ENCODE data around the gene GSTP1. TPM values are rescaled to one million over a fixed set of nuclear protein-coding genes. Genes with fewer than 3 reads are reported as not detected.

GSTP1 gene
- 1,067 TPM for polyA plus RNA-seq (2012; ENCODE audit: insufficient read depth, insufficient read length, low read depth)

- DNase-seq: peak; percentile 97
- Histone ChIP-seq H3K4me1 (peaks cover 6% of the 10 kb centered on the region; the same call in 1 of the 2 replicates), H3K27me3 (no peaks in the 10 kb centered on the region), H3K9me3 (no peaks in the 10 kb centered on the region), H3K4me3 (ENCODE audit: low read depth, low read length) (peak within 1 kb of the TSS; percentile 89), H3K36me3 (peaks cover 22% of the 10 kb centered on the region)
- TF ChIP-seq CTCF (IDR thresholded peaks at IDR 0.05; ENCODE audit: low read depth, low read length): peak; percentile 52
Observed at GRCh38 chr11:67583247-67584204, at the start of gene GSTP1. GSTP1 (plus strand) TSS chr11:67583812; CDS start chr11:67583844, 32 bp downstream.

- DNase-seq: no peak
- Histone ChIP-seq H3K9me3 (no peaks in the 10 kb centered on the region), H3K27me3 (no peaks in the 10 kb centered on the region), H3K36me3 (no peaks in the 10 kb centered on the region), H3K4me1 (no peaks in the 10 kb centered on the region), H3K4me3 (ENCODE audit: low read depth, low read length) (no peak overlapping the region)
- no peak for TF ChIP-seq CTCF (IDR thresholded peaks at IDR 0.05; ENCODE audit: low read depth, low read length)
Observed at GRCh38 chr11:67534070-67534679, 49.4 kb upstream of the GSTP1 start.

GRCh38 chr11:67535561-67535960 is 48.1 kb upstream of the GSTP1 start:
- Histone ChIP-seq H3K4me1 (no peaks in the 10 kb centered on the region), H3K36me3 (no peaks in the 10 kb centered on the region), H3K4me3 (ENCODE audit: low read depth, low read length) (no peak overlapping the region), H3K27me3 (no peaks in the 10 kb centered on the region), H3K9me3 (no peaks in the 10 kb centered on the region; the same call in 1 of the 2 replicates)
- TF ChIP-seq CTCF (IDR thresholded peaks at IDR 0.05; ENCODE audit: low read depth, low read length): no peak
- DNase-seq: no peak

GRCh38 chr11:67538306-67538705 is 45.3 kb upstream of the GSTP1 start:
- H3K27me3 ChIP-seq: no peaks in the 10 kb centered on the region
- no peak overlapping the region for H3K4me3 ChIP-seq (ENCODE audit: low read depth, low read length)
- no peak for TF ChIP-seq CTCF (IDR thresholded peaks at IDR 0.05; ENCODE audit: low read depth, low read length)
- no peak for DNase-seq
- no peaks in the 10 kb centered on the region; the same call in 1 of the 2 replicates for H3K9me3 ChIP-seq
- H3K4me1 ChIP-seq: no peaks in the 10 kb centered on the region
- no peaks in the 10 kb centered on the region for H3K36me3 ChIP-seq

- no peak for DNase-seq
- H3K4me1 ChIP-seq: no peaks in the 10 kb centered on the region
- TF ChIP-seq CTCF (IDR thresholded peaks at IDR 0.05; ENCODE audit: low read depth, low read length): no peak
- no peaks in the 10 kb centered on the region for H3K27me3 ChIP-seq
- no peaks in the 10 kb centered on the region; the same call in 1 of the 2 replicates for H3K9me3 ChIP-seq
- no peaks in the 10 kb centered on the region for H3K36me3 ChIP-seq
- no peak overlapping the region for H3K4me3 ChIP-seq (ENCODE audit: low read depth, low read length)
Observed at GRCh38 chr11:67538823-67539505, 44.6 kb upstream of the GSTP1 start.
